Measurements from ENCODE around the gene RUNDC1.
"Not testable (repeated sequence)": the region's sequence is repeated elsewhere in the genome, so short reads cannot be mapped to it uniquely, and the experiment has no call there.

Gene RUNDC1

DNA sequence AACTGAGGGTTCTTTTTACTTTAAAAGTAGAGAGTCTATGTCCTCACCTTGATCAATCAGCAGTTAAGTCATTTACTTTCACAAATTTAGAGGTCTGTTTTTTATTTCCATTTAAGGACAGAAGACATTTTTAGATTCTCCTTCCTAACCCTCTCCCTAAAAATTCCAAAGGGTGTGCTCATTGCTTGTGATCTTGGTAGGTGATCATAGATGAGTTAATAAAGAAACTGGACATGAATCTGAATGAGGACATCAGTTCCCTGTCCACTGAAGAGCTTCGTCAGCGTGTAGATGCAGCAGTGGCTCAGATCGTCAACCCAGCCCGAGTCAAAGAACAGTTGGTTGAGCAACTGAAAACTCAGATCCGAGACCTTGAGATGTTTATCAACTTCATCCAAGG is 8.8 kb downstream of the RUNDC1 start:
- in situ Hi-C loops (cut with MboI; ENCODE audit: low pct_unique_long_range_greater_than_20kb, low sequenced_read_pairs): no loop called here
- no peak for DNase-seq

DNA sequence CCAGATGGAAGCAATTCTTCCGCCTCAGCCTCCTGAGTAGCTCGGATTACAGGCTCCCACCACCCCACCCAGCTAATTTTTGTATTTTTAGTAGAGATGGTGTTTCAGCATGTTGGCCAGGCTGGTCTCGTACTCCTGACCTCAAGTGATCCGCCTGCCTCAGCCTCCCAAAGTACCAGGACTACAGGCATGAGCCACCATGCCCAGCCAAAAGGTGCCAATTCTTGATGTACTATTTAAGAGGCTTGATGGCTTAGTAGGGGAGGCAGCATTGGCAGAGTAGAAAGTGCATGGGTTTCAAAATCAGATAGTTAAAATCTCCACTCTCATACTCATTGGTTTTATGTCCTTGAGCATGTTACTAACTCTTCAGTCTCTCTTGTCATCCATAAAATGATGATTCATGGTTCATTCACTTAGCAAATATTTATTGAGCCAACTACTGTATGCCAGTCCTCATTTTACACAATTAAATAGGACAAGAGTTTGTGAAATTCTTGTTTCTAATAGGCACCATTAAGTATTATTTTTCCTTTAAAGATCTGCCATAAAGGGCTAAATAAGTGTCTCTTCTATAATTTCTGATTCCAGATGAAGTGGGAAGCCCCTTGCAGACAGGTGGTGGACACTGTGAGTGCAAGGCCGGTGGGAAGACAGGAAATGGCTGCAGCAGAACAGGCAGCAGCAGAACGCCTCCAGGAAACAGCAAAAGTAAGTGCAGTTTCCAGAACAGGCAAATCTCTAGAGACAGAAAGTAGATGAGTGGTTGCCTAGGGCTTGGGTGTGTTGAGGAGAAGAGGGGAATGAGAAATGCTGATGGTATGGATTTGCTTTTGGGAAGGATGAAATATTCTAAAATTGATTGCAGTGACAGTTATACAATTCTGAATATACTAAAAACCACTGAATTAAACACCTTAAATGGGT is 9.6 kb downstream of the RUNDC1 start:
- DNase-seq: no peak
- in situ Hi-C loops (cut with MboI; ENCODE audit: low pct_unique_long_range_greater_than_20kb, low sequenced_read_pairs): no loop called here

DNA sequence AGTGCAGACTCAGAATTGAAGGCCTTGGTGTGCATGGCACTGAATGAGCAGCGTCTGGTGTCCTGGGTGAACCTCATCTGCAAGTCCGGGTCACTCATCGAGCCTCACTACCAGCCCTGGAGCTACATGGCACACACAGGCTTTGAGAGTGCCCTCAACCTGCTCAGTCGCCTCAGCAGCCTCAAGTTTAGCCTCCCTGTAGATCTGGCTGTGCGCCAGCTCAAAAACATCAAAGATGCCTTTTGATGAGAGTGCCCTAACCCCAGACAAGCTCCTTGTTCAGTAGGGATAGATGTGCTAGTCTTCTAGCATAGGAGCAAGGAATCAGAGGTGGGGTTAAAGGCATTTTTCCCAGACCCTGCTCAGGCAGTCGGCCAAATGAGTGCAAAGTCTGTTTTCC is 11.1 kb downstream of the RUNDC1 start:
- no peak for DNase-seq
- in situ Hi-C loops (cut with MboI; ENCODE audit: low pct_unique_long_range_greater_than_20kb, low sequenced_read_pairs): no loop called here

DNA sequence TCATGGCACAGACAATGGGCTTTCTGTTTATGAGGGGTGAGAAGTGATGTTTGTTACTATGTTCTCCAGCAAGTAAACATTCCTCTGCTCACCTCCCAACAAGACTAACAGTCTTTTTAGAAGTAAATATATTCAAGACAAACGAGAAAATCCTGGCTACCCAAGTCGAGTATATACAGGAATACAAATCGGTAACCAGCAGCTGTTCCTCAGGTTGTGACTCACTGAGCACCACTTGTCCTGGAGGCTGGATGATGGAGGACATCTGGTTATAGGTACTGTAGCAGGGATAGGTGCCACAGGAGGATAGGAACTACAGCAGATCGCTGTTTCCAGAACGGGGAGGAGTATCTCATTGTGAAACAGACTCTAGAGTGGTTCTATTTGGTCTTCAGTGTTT is 12.5 kb downstream of the RUNDC1 start:
- in situ Hi-C loops (cut with MboI; ENCODE audit: low pct_unique_long_range_greater_than_20kb, low sequenced_read_pairs): no loop called here
- no peak for DNase-seq

DNA sequence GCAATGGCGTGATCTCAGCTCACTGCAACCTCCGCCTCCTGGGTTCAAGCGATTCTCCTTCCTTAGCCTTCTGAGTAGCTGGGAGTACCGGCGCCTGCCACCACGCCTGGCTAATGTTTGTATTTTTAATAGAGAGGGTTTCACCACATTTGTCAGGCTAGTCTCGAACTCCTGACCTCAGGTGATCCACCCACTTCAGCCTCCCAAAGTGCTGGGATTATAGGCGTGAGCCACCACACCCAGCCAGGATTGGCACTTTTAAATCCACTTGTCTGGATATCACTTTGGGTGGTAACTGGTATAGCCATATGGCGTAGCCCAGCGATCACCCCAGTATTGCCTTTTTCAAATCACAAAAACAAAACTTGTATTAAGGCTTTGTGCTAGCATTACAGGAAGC is 13.5 kb downstream of the RUNDC1 start:
- in situ Hi-C loops (cut with MboI; ENCODE audit: low pct_unique_long_range_greater_than_20kb, low sequenced_read_pairs): not testable (repeated sequence)

DNA sequence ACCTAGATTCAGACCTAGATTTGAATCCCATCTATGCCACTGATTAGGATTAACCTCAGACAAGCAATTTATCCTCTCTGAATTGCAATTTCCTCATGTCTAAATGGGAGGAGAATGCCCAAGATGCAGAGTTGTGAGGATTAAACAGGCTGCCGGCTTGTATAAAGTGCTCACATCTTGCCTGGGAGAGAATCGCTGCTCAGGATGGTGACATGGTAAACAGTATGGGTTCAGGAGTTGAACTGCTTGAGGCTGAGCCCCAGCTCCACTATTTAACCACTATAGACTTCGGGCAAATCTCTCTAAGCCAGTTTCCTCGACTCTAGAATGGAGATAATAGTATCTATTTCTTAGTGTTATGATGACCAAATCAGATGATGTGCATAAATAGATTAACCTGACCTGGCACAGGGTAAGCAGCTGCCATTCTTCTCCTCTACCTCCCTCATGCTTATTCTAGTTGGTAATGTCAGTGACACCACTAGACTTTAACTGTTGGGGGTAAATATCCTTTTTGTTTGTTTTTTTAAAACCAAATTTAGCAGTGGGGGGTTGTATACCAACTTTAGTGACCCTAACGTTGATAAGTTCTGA is 17.1 kb downstream of the RUNDC1 start:
- no peak for DNase-seq
- in situ Hi-C loops (cut with MboI; ENCODE audit: low pct_unique_long_range_greater_than_20kb, low sequenced_read_pairs): no loop called here

More for the DNA sequence above, 13.5 kb downstream of the RUNDC1 start:
- DNase-seq: not testable (repeated sequence)

DNA sequence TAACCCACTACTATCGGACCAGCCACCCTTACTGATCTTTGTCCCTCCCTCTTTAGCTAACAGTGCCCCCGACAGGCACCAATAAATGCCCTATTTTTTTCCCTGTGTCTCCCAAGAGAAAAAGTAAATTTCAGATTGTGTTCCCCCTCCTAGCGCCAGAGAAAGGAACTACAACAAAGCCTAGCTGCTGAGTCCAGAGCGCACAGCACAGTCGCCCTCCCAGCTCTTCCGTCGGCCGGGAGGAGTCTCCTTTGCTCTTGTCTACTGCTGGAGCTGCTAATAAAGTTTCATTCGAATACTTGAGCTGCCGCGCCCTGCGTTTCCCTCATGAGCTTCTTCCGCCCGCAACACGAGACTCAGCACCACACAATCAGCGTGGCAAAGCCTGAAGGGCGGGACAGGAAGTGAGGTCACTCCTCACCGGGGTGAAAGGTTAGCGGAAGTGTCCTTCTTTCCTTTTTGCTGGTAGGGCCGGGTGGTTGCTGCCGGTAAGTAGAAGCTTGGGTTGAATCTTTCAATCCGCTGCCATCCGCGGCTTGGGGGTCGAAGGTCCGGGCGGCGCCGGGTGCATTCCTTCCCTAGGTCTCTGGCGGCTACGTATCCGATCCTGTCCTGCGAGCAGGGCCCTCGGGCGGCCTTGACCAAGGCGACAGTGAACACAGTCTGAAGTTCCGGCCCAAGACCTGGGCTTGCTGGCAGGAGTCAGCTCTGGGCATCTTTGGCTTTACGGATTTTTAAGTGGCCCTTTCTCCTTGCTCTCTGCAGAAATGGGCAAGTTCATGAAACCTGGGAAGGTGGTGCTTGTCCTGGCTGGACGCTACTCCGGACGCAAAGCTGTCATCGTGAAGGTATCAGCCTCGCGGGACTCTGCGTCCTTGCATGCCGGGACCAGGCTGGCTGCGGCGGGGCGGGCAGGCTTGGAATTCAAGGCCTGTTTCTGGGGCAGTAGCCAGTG is 17.9 kb downstream of the RUNDC1 start, which contains the start of gene RPL27:
Gene RPL27 (plus strand): TSS at position 436 of the 955 bp plus-strand sequence. CDS start 332 bp downstream, at position 768.
- DNase-seq: peak; percentile 100
- in situ Hi-C loops (cut with MboI; ENCODE audit: low pct_unique_long_range_greater_than_20kb, low sequenced_read_pairs): no loop called here

DNA sequence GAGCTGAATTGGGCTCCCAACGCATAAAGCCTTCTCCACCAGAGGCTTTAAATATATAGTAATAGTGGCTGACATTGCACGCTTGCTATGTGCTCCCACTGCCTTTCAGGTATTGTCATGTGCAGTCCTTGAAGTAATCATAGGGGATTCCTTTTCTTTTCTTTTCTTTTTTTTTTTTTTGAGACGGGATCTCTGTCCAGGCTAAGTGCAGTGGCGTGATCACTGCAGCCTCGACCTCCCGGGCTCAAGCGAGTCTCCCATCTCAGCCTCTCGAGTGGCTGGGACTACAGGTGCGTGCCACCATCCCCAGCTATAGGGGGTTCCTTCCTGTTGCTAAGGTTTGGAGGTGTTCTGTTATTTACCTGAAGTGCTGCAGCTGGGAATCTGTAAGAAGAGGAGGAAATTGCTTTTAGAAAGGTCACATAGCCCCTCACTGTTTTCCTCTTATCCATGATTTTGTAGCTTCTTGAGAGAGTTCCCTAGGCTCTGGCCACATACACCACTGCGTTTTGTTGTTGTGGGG is 18.7 kb downstream of the RUNDC1 start:
- DNase-seq: no peak
- in situ Hi-C loops (cut with MboI; ENCODE audit: low pct_unique_long_range_greater_than_20kb, low sequenced_read_pairs): no loop called here

DNA sequence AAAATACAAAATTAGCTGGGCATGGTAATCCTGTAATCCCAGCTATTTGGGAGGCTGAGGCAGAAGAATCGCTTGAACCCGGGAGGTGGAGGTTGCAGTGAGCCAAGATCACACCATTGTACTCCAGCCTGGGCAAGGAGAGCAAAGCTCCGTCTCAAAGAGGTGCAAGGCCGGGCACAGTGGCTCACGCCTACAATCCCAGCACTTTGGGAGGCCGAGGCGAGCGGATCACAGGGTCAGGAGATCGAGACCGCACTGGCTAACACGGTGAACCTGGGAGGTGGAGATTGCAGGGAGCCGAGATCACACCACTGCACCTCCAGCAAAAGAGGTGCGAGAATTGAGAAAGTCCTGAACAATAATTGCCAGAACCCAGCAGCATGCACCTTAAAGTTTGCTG is 20.5 kb downstream of the RUNDC1 start:
- DNase-seq: not testable (repeated sequence)
- in situ Hi-C loops (cut with MboI; ENCODE audit: low pct_unique_long_range_greater_than_20kb, low sequenced_read_pairs): loop anchor here (25.0 kb wide), 1 partner anchor 361 kb away; no protein-coding TSS in a partner anchor

DNA sequence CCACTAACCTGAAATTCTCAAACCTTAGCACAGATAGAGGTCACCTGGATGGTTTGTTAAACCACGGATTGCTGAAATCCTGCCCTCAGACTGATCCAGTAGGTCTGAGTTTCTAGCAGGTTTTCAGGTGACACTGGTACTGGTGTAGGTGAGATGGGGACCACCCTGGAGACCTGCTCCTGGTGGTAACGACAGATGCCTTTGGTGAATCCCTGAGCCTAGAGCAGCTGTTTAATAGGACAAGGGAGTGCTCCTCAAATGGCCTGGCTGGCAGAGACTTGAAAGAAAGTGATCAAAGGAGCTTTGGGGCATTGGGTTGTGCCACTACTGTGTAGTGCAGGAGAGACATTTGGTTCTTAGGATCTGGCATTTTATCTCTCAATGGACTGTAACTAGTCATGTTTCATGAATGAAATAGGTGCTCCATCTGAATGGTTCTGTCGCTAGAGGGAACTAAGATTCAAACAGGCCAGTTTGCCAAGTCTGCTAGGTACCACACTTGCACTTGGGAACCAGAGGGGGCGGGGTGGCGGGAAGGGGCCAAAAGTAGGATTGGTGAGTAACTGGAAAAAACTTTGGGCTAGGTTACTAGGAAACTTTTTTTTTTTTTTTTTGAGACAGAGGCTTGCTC is 23.3 kb downstream of the RUNDC1 start:
- in situ Hi-C loops (cut with MboI; ENCODE audit: low pct_unique_long_range_greater_than_20kb, low sequenced_read_pairs): loop anchor here (25.0 kb wide), 1 partner anchor 359 kb away; no protein-coding TSS in a partner anchor
- no peak for DNase-seq

DNA sequence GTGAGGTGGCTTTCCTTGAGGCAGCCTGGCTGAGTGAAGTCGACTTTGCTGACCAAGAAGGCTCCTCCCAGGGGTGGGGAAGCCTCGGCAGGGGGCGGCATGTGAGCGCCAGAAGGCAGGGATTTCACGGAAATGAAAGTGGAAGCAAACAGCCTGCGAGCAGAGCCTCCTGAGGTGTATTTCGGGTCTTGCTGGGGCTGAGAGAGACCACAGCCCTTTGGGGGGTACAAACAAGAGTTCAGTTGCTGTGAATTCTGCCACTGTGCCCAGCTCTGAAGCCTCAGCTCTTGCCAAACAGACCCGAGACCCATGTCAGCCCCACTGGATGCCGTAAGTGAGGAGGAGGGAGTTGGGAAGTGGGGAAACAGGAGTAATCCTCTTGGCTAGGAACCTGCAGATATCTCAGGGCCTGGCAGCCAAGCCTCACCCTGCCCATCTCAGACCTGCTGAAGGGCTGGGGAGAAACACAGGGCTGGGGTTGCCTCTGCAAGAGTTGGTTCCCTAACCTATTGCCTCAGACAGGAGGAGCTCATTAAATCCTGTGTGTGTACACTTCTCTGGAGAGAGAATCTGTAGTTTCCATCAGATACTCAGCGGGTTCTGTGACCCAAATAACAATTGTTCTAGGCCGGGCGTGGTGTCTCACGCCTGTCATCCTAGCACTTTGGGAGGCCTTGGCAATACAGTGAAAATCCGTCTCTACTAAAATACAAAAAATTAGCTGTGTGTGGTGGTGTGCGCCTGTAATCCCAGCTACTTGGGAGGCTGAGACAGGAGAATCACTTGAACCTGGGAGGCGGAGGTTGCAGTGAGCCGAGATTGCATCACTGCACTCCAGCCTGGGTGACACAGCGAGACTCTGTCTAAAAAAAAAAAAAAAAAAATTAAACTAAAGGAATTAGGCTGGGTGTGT is 26.5 kb downstream of the RUNDC1 start, which contains the start of gene IFI35:
Gene IFI35 (plus strand): TSS at position 146 of the 913 bp plus-strand sequence. CDS start 164 bp downstream, at position 310.
- DNase-seq: peak; percentile 85
- in situ Hi-C loops (cut with MboI; ENCODE audit: low pct_unique_long_range_greater_than_20kb, low sequenced_read_pairs): loop anchor here (25.0 kb wide), 1 partner anchor 355 kb away; no protein-coding TSS in a partner anchor

DNA sequence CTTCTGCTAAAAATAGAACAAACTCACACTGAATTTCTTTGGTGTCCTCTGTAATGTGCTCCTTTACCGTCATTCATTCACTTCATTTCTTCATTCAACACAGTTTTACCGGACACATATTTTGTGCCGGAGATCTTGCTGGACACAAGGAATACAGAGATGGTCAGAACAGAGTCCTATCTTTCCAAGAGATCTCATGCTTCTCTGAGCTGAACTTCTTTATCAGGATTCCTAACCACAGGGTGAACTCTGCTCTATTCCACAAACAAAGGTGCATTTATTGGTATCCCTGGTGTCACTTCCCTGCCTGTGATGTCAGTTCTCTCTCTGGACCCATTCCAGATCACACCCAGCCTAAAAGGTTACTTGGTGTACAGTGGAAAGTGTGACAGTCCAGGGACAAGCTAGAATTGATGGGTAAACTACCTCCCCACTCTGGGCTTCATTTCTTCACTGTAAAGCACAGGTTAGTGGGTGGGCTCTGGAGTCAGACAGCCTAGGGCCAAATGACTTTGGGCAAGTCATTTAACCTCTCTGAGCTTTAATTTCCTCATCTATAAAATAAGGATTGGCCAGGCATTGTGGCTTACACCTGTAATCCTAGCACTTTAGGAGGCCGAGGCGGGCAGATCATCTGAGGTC is 30.4 kb downstream of the RUNDC1 start:
- in situ Hi-C loops (cut with MboI; ENCODE audit: low pct_unique_long_range_greater_than_20kb, low sequenced_read_pairs): loop anchor here (10.0 to 25.0 kb wide), 2 partner anchors 56 to 352 kb away; no protein-coding TSS in a partner anchor

DNA sequence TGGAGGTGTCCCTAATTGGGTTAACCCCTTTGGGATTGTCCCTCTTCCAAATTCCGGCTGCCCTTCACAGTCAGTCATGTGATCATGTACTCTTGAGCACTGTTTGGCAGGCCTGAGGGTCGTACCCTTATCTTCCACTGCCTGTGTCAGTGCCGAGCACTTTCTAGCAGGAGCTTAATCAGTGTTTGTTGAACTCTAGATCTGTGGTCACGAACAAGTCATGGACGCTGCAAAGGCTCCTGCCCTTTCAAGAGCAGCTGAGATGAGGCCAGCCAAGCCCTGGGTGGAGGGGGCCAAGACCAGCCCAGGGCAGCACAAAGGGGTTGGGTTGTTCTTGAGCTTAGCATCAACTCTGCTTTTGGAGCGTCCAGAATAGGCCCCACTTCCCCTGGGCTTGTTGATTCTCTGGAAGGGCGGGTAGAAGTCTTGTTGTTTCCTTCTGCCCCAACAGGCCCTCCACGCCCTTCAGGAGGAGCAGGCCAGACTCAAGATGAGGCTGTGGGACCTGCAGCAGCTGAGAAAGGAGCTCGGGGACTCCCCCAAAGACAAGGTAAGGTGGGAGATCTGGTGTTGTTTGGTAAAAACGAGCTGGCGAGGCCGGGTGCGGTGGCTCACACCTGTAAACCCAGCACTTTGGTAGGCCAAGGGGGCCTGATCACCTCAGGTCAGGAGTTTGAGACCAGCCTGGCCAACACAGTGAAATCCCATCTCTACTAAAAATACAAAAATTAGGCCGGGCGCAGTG is 31.5 kb downstream of the RUNDC1 start:
- in situ Hi-C loops (cut with MboI; ENCODE audit: low pct_unique_long_range_greater_than_20kb, low sequenced_read_pairs): loop anchor here (10.0 to 25.0 kb wide), 2 partner anchors 57 to 350 kb away; no protein-coding TSS in a partner anchor

More for the DNA sequence above, 30.4 kb downstream of the RUNDC1 start:
- no peak for DNase-seq

DNA sequence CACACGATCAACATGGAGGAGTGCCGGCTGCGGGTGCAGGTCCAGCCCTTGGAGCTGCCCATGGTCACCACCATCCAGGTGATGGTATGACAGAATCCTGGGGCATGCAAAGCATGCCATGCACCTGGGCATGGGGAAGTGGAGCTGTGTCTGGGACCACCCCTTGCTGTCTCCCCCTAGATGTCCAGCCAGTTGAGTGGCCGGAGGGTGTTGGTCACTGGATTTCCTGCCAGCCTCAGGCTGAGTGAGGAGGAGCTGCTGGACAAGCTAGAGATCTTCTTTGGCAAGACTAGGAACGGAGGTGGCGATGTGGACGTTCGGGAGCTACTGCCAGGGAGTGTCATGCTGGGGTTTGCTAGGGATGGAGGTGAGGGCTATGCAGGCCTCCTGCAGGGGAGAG is 32.9 kb downstream of the RUNDC1 start:
- in situ Hi-C loops (cut with MboI; ENCODE audit: low pct_unique_long_range_greater_than_20kb, low sequenced_read_pairs): loop anchor here (10.0 to 25.0 kb wide), 2 partner anchors 58 to 349 kb away; no protein-coding TSS in a partner anchor
- DNase-seq: no peak

More for the DNA sequence above, 31.5 kb downstream of the RUNDC1 start:
- no peak for DNase-seq

DNA sequence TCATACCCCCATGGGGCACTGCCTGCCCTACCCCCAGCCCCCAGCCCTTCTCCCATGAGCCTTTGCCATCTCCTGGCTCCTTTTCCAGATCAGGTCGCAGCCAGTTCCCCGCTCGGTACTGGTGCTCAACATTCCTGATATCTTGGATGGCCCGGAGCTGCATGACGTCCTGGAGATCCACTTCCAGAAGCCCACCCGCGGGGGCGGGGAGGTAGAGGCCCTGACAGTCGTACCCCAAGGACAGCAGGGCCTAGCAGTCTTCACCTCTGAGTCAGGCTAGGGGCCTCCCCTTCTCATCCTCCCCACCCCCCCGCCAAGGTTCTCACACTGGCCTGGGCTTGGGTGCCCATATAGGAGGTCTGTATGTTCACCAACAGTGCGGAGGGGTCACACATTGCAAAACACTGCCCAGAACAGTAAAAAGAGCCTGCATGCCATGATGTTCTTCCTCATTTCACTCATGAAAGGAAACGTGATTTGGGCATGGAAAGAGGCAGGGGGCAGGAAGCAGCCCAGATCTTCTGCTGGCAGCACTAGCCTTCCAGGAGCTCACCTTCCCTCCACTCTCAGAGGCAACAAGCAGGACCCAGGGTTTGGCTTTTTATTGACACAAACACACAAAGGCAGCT is 33.8 kb downstream of the RUNDC1 start:
- in situ Hi-C loops (cut with MboI; ENCODE audit: low pct_unique_long_range_greater_than_20kb, low sequenced_read_pairs): loop anchor here (10.0 to 25.0 kb wide), 2 partner anchors 59 to 348 kb away; no protein-coding TSS in a partner anchor
- no peak for DNase-seq

Data from KBM-7 (cell line).